NCI-H2227 (cell line): ENCODE data around the gene TXNL4A.
"Not testable (repeated sequence)": the region's sequence is repeated elsewhere in the genome, so short reads cannot be mapped to it uniquely, and the experiment has no call there.

ENCODE experiments used
- DNase-seq: peaks from one replicate; lab custom pipeline; 2025; ENCODE audit not compliant: unreplicated experiment; lab: John Stamatoyannopoulos, UW

Gene TXNL4A, protein sequence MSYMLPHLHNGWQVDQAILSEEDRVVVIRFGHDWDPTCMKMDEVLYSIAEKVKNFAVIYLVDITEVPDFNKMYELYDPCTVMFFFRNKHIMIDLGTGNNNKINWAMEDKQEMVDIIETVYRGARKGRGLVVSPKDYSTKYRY

DNA sequence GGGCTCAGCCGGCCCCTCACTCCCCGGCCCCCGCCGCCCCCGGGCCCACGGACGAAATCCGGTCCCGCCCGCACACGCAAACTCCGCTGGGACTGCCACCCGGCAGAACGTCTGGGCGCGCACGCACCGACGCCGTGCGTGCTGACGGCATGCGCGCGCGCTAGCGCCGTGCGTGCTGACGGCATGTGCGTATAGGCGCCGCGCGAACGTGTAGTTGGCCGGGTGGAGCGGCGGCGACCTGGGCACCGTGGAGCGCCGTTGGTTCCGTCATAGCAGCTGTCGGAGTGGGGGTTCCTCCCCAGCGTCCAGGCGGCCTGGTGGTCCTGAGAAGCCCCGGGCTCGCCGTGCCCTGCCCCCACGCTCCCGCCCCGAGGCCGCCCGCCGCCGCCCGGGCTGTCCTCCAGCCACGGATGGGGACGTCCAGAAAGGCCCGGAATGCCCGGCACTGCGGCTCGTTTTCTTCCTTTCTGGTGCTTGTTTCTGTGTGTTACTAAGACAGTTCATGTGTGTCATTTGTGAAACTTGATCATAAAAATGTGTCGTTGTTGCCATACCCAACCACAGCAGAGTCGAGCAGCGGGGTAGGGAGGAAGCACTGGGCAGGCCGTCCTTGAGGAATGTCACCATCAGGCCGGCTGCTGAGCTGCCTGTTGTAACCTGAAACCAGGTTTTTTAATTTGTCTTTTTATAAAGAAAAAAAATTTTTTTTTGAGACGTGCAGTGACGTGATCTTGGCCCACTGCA lies at the start of gene TXNL4A:
TSS of gene TXNL4A (minus strand) at position 113 of the 744 bp plus-strand sequence. CDS start 171 bp downstream, outside the sequence.
- peak; percentile 93 for DNase-seq

DNA sequence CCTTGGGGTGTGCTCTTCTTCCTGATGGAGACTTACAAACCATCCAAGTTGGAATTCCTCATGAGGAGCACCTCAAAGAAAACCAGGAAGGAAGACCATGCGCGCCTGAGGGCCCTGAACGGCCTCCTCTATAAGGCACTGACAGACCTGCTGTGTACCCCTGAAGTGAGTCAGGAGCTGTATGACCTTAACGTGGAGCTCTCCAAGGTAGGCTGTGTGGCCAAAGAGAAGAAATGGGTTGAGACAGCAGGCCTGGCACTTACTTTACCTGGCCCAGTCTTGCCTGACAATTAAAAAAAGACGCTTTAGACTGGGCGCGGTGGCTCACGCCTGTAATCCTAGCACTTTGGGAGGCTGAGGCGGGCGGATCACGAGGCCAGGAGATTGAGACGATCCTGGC lies 48.9 kb upstream of the TXNL4A start:
- no peak for DNase-seq

DNA sequence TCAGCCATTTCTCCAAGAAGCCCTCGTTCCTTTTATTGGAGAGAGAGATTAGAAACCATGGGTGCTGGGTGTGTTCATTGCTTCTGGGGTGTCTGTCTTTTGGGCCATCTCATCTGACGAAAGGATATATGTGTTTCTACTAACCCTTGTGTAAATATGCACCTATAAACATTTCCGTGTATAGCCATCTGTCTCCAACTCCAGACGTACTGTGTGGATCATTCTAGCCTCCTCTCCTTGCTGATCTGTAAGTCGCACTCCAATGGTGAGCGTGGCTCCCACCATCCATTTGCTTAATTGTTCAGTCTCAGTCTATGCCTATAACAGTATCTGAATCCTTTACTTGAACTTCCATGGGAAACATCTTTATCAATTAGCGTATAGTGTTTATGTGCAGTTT lies 47.6 kb upstream of the TXNL4A start:
- no peak for DNase-seq

DNA sequence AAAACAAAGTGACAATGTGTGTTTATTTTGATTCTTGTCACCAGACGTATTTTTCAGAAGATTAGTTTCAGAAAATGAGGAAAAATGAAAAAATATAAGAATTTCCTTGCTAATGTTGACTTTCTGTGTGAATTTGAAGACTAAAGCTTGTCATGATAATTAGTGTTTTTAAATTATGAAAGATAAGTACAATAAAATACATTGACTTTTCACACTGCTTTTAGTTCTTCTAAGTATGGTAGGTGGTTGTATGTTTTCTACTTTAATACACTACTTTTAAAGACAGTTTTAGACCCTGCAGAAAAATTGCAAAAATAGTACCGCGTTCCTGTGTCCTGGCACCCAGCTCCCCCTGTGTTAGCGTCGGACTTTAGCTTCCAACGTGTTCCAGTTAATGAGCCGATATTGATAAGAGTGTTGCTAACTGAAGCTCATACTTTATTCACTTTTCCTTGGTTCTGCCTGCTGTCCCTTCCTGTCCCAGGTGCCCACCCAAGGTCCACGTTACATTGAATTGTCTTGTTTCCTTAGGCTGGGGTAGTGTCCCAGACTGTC lies 46.6 kb upstream of the TXNL4A start:
- no peak for DNase-seq

DNA sequence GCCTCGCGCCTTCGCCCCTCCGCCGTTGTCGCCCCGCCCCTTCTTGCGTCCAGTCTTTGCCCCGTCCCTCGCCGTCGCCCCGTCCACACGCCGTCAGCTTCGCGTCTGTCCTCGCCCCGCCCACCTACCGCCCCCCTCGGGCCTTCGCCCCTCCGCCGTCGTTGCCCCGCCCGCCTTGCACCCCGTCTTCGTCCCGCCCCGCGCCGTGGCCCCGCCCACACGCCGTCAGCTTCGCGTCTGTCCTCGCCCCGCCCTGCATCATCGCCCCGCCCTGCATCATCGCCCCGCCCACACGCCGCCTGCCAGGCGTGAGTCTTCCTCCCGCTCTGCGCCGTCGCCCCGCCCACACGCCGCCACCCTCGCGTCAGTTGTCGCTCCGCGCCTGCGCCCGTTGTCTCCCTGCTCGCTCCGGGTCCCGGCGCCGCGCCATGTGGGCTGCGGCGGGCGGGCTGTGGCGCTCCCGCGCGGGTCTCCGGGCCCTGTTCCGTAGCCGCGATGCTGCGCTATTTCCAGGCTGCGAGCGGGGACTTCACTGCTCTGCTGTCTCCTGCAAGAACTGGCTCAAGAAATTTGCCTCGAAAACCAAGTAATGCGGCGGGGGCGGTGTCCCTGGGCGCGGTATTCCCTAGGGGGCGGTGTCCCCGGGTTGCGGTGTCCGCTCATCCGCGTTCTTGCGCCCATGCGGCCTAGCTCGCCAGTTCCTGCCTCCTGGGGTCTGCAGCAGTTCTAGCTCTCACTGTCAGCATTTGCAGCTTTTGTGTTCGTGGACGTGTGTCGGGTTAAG lies 45.9 kb upstream of the TXNL4A start, which contains the start of gene RBFA:
TSS of gene RBFA (plus strand) at position 367 of the 784 bp plus-strand sequence. CDS start at position 429, 62 bp downstream.
- peak; percentile 99 for DNase-seq

DNA sequence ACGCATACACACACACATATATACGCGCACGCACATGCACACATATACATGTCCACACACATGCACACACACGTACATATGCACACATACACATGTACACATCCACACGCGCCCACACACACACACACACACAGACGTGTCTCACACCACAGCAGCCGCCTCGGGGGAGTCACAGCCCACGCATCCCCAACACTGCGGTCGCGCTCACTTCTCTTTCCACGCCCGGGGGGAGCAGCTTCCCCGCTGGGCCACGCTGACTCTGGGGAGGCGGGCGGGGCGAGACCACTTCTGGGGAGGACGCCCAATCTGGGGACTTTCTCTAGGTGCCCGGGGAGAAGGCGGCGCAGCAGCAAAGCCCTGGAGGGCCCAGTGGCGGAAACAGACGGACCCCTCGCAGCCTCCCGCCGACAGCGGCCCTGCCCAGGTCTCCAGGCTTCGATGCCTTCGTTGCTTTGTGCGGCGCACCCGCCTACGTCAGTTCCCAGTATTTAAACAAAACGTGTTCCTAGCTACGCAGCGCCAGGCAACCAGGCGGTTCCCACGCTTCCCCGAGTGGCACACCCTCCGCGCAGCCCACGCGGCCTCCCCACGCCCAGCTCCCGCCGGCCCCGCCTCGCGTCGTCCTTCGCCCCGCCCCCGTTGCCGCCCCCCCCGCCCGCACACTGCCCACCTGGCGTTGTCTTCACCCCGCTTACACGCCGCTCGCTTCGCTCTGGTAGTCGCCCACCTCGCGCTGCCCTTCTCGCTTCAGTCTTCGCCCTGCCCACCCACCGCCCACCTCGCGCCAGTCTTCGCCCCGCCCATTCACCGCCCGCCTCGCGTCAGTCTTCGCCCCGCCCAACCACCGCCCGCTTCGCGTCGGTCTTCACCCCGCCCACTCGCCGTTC lies 45.1 kb upstream of the TXNL4A start:
- no peak for DNase-seq

DNA sequence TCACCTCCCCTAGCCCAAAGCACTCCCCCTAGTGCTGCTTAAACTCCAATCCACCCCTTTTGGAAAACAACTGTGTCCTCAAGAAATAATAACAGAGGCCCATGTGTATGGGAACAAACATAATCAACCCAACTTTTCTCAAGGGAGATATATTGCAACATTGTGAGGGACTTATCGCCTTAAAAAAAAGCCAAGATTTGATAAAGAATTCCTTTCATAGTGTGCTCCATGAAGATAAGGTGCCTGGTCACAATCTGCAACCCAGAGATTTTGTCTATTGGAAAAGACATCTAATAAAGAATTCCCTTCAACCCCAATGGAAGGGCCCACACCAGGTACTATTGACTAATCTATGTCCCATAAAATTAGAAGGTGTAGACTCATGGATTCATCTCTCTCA lies 41.3 kb upstream of the TXNL4A start:
- no peak for DNase-seq

DNA sequence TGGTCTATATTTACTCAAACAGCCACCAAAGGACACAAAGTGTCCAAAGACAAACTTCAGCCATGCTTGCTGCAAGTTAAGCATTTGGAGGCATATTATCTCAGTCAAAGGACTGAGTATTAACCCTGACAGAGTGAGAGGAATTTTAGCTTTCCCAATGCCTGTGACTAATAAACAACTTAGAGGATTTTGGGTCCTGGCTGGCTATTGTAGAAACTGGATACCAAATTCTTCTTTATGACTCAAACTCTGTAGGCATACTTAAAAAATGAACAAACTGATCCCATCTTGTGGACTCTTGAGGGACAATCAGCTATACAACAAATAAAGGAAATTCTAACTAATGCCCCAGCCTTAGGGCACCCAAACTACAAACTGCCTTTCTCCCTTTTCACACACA lies 39.4 kb upstream of the TXNL4A start:
- DNase-seq, result not testable (repeated sequence)

DNA sequence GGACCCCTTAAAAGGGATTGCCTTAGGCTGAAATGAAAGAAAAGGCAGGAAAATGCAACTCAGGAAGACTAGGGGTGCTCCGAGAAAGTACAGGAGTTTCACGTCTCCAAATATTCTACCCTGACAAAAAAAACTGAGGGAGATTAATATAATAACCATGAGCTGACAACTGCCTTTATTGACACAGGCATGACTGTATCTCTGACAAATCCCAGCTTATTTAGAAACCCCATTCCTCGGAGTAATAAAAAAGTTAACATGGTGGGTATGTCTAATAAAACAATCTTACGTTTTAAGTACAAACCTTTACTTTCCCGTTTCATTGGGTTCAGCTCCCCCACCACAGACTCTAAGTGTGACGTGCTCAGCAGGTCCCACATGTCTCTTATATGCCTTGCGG lies 38.0 kb upstream of the TXNL4A start:
- no peak for DNase-seq

DNA sequence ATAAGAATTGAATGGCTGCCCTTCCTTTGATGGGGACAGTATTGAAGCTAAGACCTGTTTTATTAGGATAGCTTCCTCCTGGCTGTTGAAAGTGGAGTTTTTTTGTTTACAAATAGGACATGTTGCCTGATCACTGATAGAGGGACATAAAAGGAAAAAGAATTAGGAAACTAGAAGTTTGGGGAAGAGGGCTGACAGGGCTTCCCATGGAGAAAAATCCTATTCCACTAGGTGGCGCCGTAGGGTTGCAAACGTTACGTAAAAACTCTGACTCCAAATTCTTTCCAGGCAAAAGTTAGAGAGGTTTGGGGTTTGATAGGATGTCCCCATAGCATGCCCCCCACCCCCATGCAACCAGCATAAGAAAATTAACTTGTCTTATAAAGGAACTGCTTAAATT lies 34.8 kb upstream of the TXNL4A start:
- DNase-seq, result no peak

DNA sequence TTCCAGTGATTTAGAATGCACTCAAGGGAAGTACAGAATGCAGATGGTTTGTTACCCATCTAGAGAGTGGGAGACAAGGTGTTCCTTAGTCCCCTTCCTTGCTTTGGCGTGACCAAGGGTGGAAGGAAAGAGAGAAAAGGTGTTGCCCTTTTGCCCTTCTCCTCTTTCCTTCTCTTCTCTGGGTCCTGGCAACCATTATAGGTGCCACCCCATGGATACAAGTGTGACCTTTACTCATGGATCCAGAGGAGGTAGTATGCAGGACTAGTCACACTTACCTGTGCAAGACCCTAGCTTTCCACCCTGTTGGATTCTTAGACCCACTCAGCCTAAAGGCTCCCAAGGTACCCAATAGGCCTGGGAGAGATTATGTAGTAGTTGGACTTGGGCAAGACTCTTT lies 34.2 kb upstream of the TXNL4A start:
- peak; percentile 57 for DNase-seq

DNA sequence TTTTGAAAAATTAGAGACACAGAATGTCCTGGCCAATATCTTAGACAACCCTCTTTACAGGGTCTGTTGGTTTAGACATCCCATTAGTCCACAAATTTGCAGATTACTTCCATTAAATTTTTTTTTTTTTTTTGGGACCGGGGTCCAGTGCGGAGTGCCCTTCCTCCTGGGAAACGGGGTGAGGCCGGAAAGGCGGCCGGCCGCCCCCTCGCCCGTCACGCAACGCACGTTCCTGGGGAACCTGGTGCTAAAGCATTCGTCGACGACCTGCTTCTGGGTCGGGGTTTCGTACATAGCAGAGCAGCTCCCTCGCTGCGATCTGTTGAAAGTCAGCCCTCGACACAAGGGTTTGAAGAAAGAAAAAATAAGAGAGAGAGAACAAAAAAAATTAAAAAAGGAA lies 24.4 kb upstream of the TXNL4A start:
- DNase-seq, result no peak

DNA sequence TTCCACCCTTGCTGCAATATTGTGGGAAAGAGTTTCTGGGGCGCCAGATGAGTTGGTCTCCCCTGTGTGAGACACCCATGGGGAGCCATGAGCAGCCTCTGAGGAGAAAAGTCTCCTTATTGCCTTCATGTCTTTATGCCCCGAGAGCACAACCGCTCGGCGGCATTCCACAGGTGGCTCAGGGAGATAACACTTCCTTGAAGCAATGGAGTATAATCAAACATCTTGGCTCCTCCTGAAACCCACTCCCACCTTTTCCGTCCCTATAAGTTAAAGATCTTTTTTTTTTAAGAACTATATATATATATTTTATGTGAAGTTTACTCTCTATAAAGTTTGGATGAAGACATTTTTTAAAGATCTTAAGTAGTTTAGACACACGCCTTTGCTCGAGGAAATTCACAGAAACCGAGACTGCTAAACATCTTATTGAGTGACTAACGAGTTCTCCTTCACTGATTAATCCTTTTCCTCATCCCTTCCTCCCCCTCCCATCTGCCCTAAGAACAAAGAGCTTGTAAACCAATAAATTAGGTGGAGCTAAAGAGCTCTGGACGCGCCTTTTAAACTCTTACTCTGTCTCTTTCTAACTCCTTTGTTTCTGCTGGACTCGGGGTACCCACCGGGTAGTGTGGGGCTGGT lies 23.3 kb upstream of the TXNL4A start:
- DNase-seq, result not testable (repeated sequence)

DNA sequence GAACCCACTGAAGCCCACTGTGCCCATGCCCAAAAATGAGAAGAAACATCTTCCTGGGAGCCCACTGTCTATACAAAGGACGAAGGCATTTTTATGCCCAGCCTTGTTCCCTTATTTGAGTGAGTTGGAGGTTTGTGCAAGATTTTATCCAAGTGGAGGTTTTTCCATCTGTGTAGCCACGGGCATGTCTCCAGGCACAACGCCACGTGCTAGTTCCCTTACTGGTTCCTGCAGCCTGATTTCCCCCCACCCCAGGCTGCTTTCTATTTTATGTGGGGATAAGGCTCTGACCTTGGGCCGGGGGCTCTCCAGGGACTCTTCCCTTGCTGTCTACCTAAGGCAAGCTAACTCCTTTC lies 22.2 kb upstream of the TXNL4A start:
- no peak for DNase-seq

DNA sequence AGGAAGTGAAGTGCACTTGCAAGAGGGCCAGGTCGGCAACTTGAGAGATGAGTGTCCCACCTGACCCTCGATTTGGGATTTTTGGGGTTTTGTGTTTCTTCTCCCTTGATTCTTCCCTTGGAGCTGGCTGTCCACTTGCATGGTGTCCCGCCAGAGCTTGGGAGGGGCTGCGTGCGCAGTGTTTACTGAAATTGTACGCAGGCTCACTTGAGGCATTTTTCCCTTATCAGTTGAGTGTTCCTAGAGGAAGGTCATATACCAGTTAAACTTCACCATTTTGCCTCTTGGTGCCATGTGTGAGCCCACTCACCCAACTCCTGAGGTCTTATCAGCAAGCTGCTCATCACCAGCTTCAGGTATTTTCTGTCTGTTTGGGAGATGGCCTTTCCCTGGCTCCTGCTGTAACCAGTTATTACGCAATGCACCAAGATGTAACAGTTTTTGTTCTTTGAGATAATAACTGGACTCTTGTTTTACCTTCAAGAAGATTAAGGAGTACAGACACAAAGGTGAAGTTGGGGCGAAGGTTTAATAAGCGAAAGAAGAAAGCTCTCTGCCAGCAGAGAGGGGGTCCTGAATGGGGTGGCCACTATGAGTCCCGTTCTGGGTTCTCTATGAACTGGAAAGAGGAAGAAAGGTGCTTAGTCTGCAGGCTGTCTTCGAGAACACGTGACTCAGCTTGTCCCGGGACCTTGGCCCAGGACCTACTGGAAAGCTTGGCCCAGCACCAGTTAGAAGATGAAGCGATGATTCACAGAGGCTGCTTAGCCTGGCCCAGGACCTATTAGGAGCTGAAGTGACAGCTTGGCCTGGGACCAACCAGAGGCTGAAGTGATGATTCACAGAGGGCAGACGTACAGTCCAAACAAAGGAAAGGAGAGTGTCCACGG lies 21.5 kb upstream of the TXNL4A start:
- DNase-seq, result no peak

DNA sequence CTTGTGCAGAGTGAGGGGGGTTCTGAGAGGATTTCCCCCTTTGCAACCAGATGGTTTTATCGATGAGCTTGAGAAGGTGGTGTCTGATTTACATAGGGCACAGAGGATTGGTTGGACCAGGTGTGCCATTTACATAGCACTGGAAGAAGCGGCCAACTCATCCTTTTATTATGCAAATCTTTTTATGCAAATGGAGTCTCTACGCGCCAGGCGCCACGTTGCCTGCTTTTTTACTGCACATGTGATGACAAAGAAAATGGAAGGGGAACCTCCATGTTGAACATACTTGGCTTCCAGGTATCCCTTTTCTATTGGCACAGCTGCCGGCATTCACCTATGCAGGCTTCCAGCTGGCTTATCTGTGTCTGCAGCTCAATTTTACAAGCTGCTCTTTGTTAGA lies 18.4 kb upstream of the TXNL4A start:
- no peak for DNase-seq

DNA sequence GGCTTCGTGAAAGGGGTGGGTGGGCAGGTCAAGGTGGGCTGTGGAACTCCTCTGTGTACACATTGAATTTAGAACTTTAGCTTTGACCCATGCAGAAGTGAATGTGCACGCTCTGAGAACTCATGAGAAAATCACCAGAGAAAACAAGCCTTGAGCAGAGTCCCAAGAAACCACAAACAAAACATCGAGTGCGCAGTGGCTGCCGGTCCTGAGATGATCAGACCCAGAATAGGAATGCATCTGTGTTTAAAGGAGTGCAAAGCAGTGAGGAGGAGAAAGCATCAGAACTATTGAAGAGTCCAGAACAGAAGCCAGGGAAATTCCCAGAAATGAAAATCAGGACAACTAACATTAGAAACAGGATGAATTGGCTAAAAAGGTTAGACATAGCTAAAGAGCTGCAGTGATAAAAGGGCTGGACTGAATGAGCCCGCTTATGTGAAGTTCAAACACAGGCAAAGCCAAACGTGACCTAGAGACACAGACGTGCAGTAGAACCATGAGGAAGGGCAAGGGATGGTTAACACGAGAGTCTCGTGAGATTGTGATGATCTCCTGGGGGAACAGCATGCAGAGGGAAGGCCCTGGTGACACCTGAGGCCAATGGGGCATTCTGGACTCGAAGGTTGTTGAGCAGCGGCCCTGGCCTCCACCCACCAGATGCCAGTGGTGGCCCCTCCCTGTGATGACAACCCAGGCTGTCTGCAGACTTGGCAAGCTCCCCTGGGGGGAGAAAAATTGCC lies 16.4 kb upstream of the TXNL4A start:
- no peak for DNase-seq

DNA sequence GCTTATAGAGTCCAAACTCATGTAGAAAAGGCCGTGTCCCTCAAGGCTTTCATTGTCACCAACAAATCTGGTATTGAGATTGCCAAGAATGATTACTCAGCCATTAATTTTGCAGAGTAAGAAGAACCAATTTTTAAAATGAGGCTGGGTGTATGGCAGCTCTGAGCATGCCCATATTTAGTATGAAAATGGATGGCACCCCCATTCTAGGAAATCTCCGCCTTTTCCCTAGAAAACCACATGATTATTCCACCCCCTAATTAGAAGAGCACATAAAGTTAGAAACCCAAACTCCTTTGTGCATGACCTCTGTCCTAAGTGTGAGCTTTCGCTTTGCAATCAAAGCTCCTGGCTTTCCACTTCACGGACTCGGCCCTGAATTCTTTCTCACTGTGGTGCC lies 14.1 kb upstream of the TXNL4A start:
- DNase-seq, result no peak

DNA sequence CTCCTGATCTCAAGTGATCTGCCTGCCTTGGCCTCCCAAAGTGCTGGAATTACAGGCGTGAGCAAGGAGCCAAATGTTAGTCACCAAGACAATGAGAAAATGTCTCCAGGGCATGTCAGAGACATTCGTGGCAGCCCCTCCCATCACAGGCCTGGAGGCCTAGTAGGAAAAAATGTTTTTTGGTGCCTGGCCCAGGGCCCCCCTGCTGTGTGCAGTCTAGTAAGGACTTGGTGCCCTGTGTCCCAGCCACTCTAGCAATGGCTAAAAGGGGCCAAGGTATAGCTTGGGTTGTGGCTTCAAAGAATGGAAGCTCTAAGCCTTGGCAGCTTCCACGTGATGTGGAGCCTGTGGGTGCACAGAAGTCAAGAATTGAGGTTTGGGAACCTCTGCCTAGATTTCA lies 12.5 kb upstream of the TXNL4A start:
- DNase-seq, result no peak
